GM21423 (cell line): ENCODE results near the gene DYRK2.

Source experiments
- ATAC-seq: cut with Tn5 transposase; IDR thresholded peaks from one replicate; pipeline ENCODE4 v1.9.1; 2021; ENCODE audit warnings: mild to moderate bottlenecking, moderate library complexity; ENCODE audit not compliant: unreplicated experiment

The DYRK2 gene

DNA sequence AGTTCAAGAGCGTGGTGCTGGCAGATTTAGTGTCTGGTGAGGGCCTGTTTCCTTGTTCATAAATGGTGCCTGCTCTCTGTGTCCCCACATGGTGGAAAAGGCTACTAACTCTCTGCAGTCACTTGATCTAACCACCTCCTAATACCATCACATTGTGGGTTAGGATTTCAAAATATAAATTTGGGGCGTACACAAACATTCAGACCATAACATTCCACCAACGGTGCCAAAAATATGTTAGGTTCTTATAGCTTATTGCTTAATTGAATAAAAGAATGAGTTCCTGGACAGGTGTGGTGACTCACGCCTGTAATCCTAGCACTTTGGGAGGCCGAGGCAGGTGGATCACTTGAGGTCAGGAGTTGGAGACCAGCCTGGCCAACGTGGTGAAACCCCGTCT is 3.4 kb upstream of the DYRK2 start:
- ATAC-seq, result no peak

GRCh38 chr12:67645601-67646000 is 2.9 kb upstream of the DYRK2 start:
- ATAC-seq, result no peak

- no peak for ATAC-seq
Measured at GRCh38 chr12:67646775-67647174, 1.8 kb upstream of the DYRK2 start.

DNA sequence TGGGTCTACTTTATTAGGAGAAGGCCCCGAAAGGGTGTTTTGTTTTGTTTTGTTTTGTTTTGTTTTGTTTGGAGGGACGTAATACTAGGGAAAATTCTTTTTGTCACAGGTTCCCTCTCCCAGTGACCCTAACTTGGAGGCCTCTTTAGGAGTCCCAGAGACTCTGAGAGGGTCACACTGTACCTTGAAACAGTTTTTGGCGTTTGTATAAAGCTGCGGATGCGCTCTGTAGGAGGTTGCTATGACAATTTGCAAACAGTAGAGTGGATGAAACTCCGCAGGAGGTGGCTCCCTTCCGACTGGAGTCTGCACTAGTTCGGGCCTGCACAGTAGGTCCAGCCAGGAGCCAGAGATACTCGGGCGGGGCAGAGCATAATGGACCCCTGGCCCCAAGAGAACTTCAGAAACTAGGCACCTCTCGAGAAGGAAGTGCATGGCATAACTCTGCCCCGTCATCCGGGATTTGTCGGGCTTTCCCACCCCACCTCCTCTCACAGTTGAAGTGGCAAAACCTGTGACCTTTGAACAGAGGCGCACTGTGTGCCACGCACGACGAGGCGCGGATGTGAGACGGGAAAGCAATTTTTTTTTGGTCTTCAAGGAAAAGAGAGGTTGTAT is 1.3 kb upstream of the DYRK2 start:
- ATAC-seq, result no peak

DNA sequence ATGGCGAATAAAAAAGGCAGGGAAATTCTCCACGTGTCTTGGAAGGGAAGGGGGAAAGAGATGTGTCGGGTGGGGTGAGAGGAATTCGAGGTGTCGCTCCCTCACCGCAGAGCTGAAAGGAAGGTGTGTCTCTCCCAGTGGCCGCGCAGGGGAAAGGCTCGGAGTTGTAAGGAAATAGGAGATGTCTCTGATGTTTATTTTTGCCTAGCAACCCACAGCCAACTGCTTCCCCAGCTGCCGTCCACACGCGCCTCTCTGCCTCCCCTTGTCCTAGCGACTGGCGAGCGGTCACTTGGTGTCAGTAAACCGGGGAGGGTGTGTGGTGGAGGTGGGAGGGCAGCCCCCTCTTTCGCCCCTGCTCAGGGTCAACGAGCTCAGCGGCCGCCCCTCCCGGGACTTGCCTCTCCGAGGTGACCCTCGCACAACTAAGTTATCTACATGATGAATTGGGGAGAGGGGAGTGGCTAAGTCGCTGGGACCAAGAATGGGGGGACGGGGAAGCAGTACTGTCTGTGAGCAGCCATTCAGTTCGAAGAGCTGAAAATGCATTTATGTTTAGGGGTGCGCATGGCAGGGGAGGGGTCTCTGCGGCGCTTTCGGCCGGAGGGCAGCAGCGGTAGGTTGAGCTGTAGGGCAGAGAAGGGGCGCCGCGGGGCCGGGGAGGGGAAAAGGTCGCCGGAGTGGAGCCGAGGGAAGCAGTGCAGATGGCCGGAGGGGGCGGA is 585 bp upstream of the DYRK2 start:
- ATAC-seq, result peak; percentile 1

GRCh38 chr12:67649261-67649569 is 670 bp downstream of the DYRK2 start:
- peak; percentile 17 for ATAC-seq

- ATAC-seq, result peak; percentile 10
Measured at GRCh38 chr12:67649570-67650387, 1.2 kb downstream of the DYRK2 start.

- ATAC-seq, result no peak
Measured at GRCh38 chr12:67650388-67651131, 2.0 kb downstream of the DYRK2 start.

DNA sequence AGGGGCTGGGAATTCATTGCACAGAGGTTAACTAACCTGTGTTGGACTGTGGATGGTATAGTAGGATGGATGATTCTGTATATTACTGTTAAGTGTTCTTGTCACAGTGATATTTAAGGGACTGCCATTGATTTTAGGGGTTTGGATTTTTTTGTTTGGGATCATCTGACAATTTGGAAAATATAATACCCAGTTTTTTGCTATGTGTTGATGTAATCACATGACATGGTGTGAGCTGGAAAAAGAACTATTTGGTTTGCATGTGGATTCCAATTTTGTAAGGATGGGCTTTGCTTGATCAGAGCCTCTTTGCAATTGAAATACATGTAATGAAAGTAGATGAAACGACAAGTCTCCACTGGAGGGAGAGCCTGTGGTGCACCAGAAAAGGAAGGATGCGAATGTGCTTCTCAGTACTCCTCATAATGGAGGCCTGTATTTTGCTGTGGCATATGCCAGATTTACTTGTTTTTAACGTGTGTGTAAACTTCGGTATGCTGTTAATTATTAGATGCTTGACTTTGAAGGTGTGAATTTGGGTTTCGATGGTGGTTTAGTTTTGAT is 2.7 kb downstream of the DYRK2 start:
- ATAC-seq, result peak; percentile 36

DNA sequence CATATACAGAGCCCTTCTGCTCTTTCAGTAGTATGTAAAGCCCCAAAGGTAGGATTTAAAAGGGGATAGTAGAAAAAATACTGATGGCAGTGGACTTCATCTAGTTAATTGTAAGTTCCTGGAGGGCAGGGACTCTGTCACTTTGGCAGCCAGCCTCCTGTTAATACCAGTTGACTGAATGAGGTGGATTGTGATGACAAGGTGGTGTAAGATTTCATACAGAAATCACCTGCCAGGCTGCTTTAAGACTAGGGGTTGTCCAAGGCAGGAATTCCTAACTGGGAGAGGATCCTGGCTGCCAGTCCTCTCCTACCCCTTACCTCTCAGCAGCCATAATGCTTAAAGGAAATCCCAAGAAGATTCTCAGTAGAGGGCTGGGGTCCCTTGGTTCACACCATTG is 7.3 kb downstream of the DYRK2 start:
- ATAC-seq, result no peak

DNA sequence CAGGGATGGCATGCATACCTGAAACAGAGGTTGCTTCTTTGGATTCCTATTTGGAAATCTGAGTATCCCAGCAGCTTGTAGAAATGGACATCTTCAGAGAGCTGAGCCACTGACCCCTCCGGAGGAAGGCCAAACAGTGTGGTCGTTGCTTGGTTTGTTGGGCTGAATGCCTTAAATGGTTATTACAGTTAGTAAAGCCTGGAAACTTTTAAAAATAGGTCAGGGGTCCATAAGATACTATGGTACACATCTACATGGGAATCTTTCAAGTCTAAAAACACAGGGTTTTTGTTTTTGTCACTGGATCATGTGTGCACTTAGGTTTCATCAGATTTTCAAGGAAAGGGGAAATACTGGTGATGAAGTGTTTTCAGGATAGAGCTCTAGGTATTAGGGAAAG is 7.7 kb downstream of the DYRK2 start:
- no peak for ATAC-seq

- no peak for ATAC-seq
Measured at GRCh38 chr12:67658486-67658885, 9.9 kb downstream of the DYRK2 start.

DNA sequence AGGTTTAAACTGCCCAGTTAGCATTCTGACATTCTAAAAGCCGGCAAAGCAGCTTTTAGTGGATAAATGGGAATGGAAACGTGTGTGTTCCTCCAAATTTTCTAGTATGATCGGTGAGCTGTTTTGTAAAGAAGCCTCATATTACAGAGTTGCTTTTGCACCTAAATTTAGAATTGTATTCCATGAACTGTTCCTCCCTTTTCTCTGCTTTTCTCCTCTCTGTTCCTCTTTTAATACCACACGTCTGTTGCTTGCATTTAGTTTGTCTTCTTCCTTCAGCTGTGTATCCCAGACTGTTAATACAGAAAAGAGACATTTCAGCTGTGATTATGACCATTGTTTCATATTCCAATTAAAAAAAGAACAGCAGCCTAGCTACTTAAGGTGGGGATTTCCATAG is 10.7 kb downstream of the DYRK2 start:
- no peak for ATAC-seq

GRCh38 chr12:67661311-67662021 is 12.9 kb downstream of the DYRK2 start:
- no peak for ATAC-seq

GRCh38 chr12:67662910-67663538 is 14.5 kb downstream of the DYRK2 start:
- no peak for ATAC-seq

DNA sequence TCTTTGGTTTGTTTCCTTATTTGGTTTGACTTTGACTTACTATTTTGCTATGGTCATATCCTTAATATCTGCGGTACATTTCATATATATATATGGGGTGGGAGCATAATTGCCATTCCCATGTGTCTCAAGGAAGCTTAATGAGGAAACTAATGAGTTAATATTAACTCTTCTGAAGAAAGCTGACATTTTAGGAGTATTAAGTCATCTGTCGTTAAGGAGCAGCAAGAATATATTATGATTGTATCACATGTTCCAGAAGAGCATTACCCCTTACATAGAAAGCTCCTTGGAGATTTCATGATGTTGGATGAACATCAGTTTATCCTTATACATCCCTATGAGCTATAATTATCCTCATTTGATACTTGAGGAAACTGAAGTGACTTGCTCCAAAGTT is 15.6 kb downstream of the DYRK2 start:
- no peak for ATAC-seq

DNA sequence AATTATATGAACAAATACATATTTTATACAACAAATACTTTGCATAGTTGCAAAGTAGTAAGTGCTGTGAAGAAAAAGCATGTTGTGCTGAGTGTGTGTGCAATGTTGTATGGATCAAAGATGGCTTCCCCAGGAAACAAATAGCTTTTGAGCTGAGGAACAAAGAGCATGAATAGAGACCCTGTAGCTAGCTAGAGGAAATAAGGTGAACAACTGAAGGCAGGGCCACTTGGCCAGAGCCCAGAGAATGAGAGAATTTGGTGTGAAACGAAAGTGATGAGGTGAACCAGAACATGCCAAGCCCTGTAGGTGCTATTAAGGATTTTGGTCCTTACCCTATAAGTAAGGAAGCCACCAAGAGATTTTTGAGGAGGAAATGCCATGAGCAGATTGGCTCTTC is 17.1 kb downstream of the DYRK2 start:
- no peak for ATAC-seq

GRCh38 chr12:67666605-67667004 is 18.1 kb downstream of the DYRK2 start:
- ATAC-seq, result no peak

- no peak for ATAC-seq
Measured at GRCh38 chr12:67667276-67668073, 18.9 kb downstream of the DYRK2 start.
